Heart left ventricle (tissue), 16 donors: ENCODE measurements around the gene METTL21C. TPM values are rescaled to one million over a fixed set of nuclear protein-coding genes. Genes with fewer than 3 reads are reported as not detected.

ENCODE experiments used
- ATAC-seq, 4 donors: fragments of 200-7000 bp; cut with Tn5 transposase; one replicate each; pipeline ENCODE4 v1.9.1; 2020 to 2022; ENCODE audit warnings: moderate library complexity in 4 of 4, mild to moderate bottlenecking in 3 of 4, moderate number of reproducible peaks in 1 of 4
- DNase-seq, 5 donors: peaks; one replicate each; pipeline ENCODE4 v3.0.0-alpha.2; 2020
- H3K27ac ChIP-seq, 12 donors: fragments of 200-600 bp; sonication (generic) in 4 of 12; one replicate each; pipeline versions ENCODE4 v1.5.0 to v1.8.0; 2016 to 2022; ENCODE audit warnings: mild to moderate bottlenecking in 2 of 12
- H3K27me3 ChIP-seq, 9 donors: fragments of 200-600 bp; sonication (generic) in 2 of 9; one replicate each; pipeline versions ENCODE4 v1.5.1 to v1.8.0; 2016 to 2022; ENCODE audit warnings: mild to moderate bottlenecking in 3 of 9
- H3K36me3 ChIP-seq, 9 donors: fragments of 200-600 bp; sonication (generic) in 2 of 9; one replicate each; pipeline versions ENCODE4 v1.5.0 to v1.8.0; 2018 to 2022; ENCODE audit warnings: mild to moderate bottlenecking in 2 of 9
- H3K4me1 ChIP-seq, 12 donors: fragments of 200-600 bp; sonication (generic) in 4 of 12; one replicate each; pipeline versions ENCODE4 v1.5.0 to v1.8.0; 2016 to 2022; ENCODE audit warnings: mild to moderate bottlenecking in 3 of 12
- H3K4me3 ChIP-seq, 12 donors: fragments of 200-600 bp; sonication (generic) in 4 of 12; one replicate each; pipeline versions ENCODE4 v1.5.0 to v1.8.0; 2017 to 2022; ENCODE audit warnings: mild to moderate bottlenecking in 9 of 12, moderate library complexity in 4 of 12
- H3K9me3 ChIP-seq, 12 donors: fragments of 200-600 bp; sonication (generic) in 4 of 12; one replicate each; pipeline versions ENCODE4 v1.5.0 to v1.8.0; 2016 to 2022; ENCODE audit warnings: mild to moderate bottlenecking in 1 of 12
- POLR2A ChIP-seq, 2 donors: fragments of 450-650 bp; IDR thresholded peaks; one replicate each; pipeline ENCODE4 v1.6.1; 2017; ENCODE audit warnings: antibody characterized with exemption in 2 of 2, mild to moderate bottlenecking in 2 of 2, moderate library complexity in 2 of 2
- WGBS, 4 donors: extraction: QIAGEN DNeasy Blood & Tissue Kit in 2 of 4; methylation state at CpG; one replicate each; pipeline versions ENCODE4 v1.1.5 to v1.1.7; 2013 to 2018; 5-methylcytosine and 5-hydroxymethylcytosine counted together
- intact Hi-C, 10 donors: fragments of 100-400 bp; cut with DNase I; formaldehyde crosslinking; loops; one replicate each; pipeline versions ENCODE4 v1.11.1 to v1.14.2; 2022
- polyA plus RNA-seq, 2 donors: library from polyadenylated mRNA; stranded (reverse); fragments of 200-250 nt; gene quantifications; one replicate each; pipeline ENCODE4 v1.2.3, GENCODE V29; 2013
- total RNA-seq, 9 donors: library from RNA; depleted of rRNA in 2 of 9; stranded (reverse); fragments of >200 nt in 2 of 9; fragmentation: NEBNext Ultra II Directional in 3 of 9; extraction: Animal tissue kit (Norgen Biotek cat#: 25700) in 3 of 9; gene quantifications; one replicate each; pipeline versions ENCODE4 v1.1.0 to v1.2.4, GENCODE V29; 2016 to 2023
- TF ChIP-seq, protein P1 (sequence below), 12 donors: fragments of 200-600 bp; sonication (generic) in 4 of 12; IDR thresholded peaks; one replicate each; pipeline versions ENCODE4 v1.5.0 to v1.8.0; 2018 to 2022; ENCODE audit warnings: antibody characterized with exemption in 12 of 12, mild to moderate bottlenecking in 5 of 12
- donor health status: ischemic (EF 13 %, LVEDD 7.1; RV severe dilation, severe dysfunction).
- donor health status: healthy with polysubstance abuse.
- donor health status: DM: no; HTN: yes; CAD: no.
- donor health status: DM: no; HTN: no; CAD: no.
- donor health status: ischemic (EF 25% LVEDD 6.9; RV normal size, moderate dysfunction).
- donor health status: ischemic (EF 25% LVEDD 5.7; RV mildly dilated, moderate dysfunction).
- donor health status: healthy.
- donor health status: DM: yes; HTN: yes; CAD: no.
- donor health status: ischemic (EF 35%, LVEDD 5.7; RV mildly dilated, moderate dysfunction).
- donor health status: nonischemic (EF 11% LVEDD 7.7; RV severe dilation, severe dysfunction).
- donor health status: DM: yes; HTN: yes; CAD: no.
- donor health status: PGD.
- donor health status: ischemic (EF 29% LVEDD 5.4; RV normal size, mild dysfunction).
- donor health status: nonischemic (EF 23%, LVEDD 6.1; RV moderate dilation, normal function).

METTL21C gene
- total and polyA plus RNA-seq, 11 donors: not detected

DNA sequence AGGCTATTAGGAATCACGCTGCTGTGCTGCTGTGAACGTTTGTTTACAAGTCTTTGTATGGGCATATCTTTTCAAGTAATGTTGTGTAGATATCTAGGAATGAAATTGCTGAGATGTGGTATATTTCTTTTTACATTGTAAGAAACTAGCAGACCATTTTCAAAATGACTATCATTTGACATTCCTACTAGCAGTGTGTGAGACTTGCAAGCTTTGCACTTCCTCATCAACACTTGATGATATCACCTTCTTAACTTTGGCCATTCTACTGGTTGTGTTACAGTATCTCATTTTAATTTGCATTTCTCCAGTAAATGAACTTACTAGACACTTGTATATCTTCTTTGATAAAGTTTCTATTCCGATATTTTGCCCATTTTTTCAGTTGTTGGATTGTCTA, 12.1 kb downstream of the METTL21C start:
- TF ChIP-seq, protein P1, sequence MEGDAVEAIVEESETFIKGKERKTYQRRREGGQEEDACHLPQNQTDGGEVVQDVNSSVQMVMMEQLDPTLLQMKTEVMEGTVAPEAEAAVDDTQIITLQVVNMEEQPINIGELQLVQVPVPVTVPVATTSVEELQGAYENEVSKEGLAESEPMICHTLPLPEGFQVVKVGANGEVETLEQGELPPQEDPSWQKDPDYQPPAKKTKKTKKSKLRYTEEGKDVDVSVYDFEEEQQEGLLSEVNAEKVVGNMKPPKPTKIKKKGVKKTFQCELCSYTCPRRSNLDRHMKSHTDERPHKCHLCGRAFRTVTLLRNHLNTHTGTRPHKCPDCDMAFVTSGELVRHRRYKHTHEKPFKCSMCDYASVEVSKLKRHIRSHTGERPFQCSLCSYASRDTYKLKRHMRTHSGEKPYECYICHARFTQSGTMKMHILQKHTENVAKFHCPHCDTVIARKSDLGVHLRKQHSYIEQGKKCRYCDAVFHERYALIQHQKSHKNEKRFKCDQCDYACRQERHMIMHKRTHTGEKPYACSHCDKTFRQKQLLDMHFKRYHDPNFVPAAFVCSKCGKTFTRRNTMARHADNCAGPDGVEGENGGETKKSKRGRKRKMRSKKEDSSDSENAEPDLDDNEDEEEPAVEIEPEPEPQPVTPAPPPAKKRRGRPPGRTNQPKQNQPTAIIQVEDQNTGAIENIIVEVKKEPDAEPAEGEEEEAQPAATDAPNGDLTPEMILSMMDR (IDR thresholded peaks at IDR 0.05): no peak
- no peak for TF ChIP-seq POLR2A (IDR thresholded peaks at IDR 0.05)
- Histone ChIP-seq H3K9me3 (peaks cover 0 to 20% (median 0%) of the 10 kb centered on the region in 12 donors), H3K27me3 (no peaks in the 10 kb centered on the region), H3K36me3 (peaks cover 0 to 30% (median 24%) of the 10 kb centered on the region in 9 donors), H3K4me3 (no peak overlapping the region), H3K27ac (no peak overlapping the region), H3K4me1 (peaks cover 0 to 16% (median 0%) of the 10 kb centered on the region in 12 donors)
- WGBS, 4 donors: 78 to 85% (median 84%) methylated on average over 3 of the region's 3 CpGs
- intact Hi-C loops: no loop called here
- DNase-seq (no peak), ATAC-seq (no peak)

DNA sequence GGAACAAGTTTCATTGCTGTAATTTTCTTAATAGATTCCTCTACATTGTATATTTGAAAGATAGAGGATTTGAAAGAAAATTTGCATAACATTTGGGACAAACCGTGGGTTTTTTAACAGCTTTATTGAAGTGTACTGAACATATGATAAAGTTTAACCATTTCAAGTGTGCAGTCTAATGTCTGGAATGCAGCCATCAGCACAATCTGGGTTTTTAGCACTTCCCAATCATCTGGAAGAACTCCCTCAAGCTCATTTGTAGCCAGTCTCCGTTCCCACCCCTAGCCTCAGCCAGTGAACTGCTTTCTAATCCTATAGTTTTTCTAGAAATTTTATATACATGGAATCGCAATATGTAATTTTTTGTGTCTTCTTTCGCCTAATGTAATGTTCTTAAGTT, 12.6 kb downstream of the METTL21C start:
- WGBS, 4 donors: 64 to 72% (median 68%) methylated on average over 4 of the region's 4 CpGs
- H3K27ac ChIP-seq: no peak overlapping the region
- no peak for DNase-seq
- no peak overlapping the region for H3K4me3 ChIP-seq
- no peak for ATAC-seq
- H3K4me1 ChIP-seq: peaks cover 0 to 16% (median 0%) of the 10 kb centered on the region in 12 donors
- intact Hi-C loops: no loop called here
- H3K27me3 ChIP-seq: no peaks in the 10 kb centered on the region
- TF ChIP-seq, protein P1 (IDR thresholded peaks at IDR 0.05): no peak
- TF ChIP-seq POLR2A (IDR thresholded peaks at IDR 0.05): no peak
- H3K9me3 ChIP-seq: peaks cover 0 to 20% (median 0%) of the 10 kb centered on the region in 12 donors
- H3K36me3 ChIP-seq: peaks cover 0 to 36% (median 29%) of the 10 kb centered on the region in 9 donors

DNA sequence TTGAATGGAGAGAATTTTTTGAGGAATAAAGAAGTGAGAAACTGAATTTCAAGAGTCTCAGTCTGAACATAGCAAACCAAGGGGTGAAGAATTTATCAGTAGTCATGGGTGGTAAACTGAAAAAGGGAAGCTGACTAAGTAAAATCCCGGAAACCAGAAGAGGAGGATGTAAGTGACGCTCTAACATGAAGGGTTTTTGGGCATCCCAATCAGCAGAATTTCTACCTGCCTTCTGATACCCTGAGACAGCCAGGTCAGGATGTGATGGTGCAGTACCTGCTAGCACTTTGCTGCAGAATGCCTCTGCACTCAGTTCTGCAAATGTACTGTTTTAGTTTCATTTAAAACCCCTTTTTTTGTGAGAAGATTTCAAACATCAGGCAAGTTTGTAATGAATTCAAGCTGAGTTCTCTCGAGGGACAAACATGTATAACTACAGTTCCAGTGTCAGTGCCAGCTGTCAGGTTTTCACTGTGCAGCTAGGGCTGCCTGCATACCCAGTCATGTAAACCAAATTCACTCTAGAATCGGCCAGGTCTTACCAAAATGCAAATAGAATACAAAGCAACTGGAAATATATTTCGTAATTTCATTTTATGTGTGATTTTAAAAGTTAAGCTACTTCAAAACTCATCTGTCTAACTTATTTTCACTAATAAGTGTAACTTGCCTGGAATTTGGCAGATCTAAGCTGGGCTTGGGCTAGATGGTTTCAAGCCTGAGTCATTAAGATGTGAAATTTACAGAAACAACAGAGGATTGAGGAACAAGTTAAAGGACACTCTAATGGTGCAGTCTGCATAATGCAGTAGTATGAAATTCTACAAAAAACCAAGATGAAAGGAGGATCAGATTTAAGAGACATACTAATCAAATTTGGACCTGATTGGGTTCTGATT, 13.8 kb downstream of the METTL21C start:
- peaks cover 0 to 16% (median 0%) of the 10 kb centered on the region in 12 donors for H3K4me1 ChIP-seq
- peak overlapping the region in 1 of 12 donors; percentile 74 for H3K27ac ChIP-seq
- 68 to 85% (median 81%) methylated on average over 5 of the region's 5 CpGs for WGBS, 4 donors
- intact Hi-C loops: no loop called here
- no peaks in the 10 kb centered on the region for H3K27me3 ChIP-seq
- DNase-seq: no peak
- ATAC-seq: peak in 2 of 4 donors; percentile 16 to 42
- H3K9me3 ChIP-seq: peaks cover 0 to 20% (median 0%) of the 10 kb centered on the region in 12 donors
- no peak overlapping the region for H3K4me3 ChIP-seq
- no peak for TF ChIP-seq POLR2A (IDR thresholded peaks at IDR 0.05)
- TF ChIP-seq, protein P1 (IDR thresholded peaks at IDR 0.05): no peak
- peaks cover 0 to 47% (median 40%) of the 10 kb centered on the region in 9 donors for H3K36me3 ChIP-seq

DNA sequence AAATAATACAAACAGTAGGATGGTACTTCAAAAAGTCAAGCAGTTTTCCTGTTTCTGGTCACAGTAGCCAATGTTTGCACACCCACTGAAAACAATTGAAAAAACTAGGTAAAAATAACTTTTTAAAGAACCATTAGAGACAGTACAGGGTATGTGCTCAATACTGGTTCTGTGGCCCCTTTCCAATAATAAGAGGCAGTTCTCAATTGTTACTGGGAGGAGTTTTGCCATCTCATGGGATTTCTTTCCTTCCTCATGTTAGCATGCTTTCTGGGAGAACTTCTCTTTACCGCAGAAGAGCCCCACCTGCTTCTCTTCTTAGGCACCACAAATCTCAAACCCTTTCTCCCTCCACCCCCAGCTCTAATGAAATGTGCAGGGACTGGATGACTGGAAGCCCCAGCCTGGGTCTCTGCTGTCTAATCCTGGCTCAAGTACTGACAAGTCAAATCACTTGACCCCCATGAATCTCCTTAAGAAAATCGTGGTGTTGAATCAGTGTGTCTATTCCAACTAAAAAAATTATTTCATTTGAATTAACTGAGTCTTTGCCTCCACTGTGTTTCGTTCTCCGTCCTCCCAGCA, 14.6 kb downstream of the METTL21C start:
- H3K4me3 ChIP-seq: no peak overlapping the region
- peak overlapping the region in 1 of 12 donors; percentile 74 for H3K27ac ChIP-seq
- intact Hi-C loops: no loop called here
- ATAC-seq (no peak), DNase-seq (no peak)
- WGBS, 4 donors: 66 to 85% (median 81%) methylated on average over 4 of the region's 4 CpGs
- TF ChIP-seq, protein P1 (IDR thresholded peaks at IDR 0.05): no peak
- TF ChIP-seq POLR2A (IDR thresholded peaks at IDR 0.05): no peak
- H3K36me3 ChIP-seq: peaks cover 0 to 56% (median 49%) of the 10 kb centered on the region in 9 donors
- H3K4me1 ChIP-seq: peaks cover 0 to 16% (median 0%) of the 10 kb centered on the region in 12 donors
- peaks cover 0 to 20% (median 0%) of the 10 kb centered on the region in 12 donors for H3K9me3 ChIP-seq
- H3K27me3 ChIP-seq: no peaks in the 10 kb centered on the region
